HepG2 (cell line): ENCODE data around the gene ZMIZ1. TPM values are rescaled to one million over a fixed set of nuclear protein-coding genes. Genes with fewer than 3 reads are reported as not detected.

Experiments used
- ADNP ChIP-seq: sonication (generic); formaldehyde crosslinking; IDR thresholded peaks from 2 replicates; pipeline ENCODE4 v1.4.0; 2020; ENCODE audit warnings: missing genetic modification reagents
- CEBPG ChIP-seq: IDR thresholded peaks from 2 replicates; pipeline ENCODE4 v1.6.1; 2016
- ELF3 ChIP-seq: IDR thresholded peaks from 2 replicates; pipeline ENCODE4 v1.6.1; 2016; ENCODE audit warnings: missing genetic modification reagents, missing compliant biosample characterization
- GPN1 ChIP-seq: sonication (generic); formaldehyde crosslinking; IDR thresholded peaks from 2 replicates; pipeline ENCODE4 v1.5.1; 2020; ENCODE audit warnings: missing genetic modification reagents, borderline replicate concordance
- HMGA1 ChIP-seq: sonication (generic); formaldehyde crosslinking; conservative IDR thresholded peaks from 2 replicates; pipeline ENCODE4 v1.4.0; 2020; ENCODE audit warnings: missing genetic modification reagents
- IKZF1 ChIP-seq: fragments of 450-650 bp; IDR thresholded peaks from 2 replicates; pipeline ENCODE4 v1.7.1; 2016
- JUNB ChIP-seq: sonication (generic); formaldehyde crosslinking; IDR thresholded peaks from 2 replicates; pipeline ENCODE4 v1.8.0; 2022; ENCODE audit warnings: missing genetic modification reagents, mild to moderate bottlenecking, borderline replicate concordance
- MED8 ChIP-seq: sonication (generic); formaldehyde crosslinking; IDR thresholded peaks from 2 replicates; pipeline ENCODE4 v1.8.1; 2023; ENCODE audit warnings: mild to moderate bottlenecking, missing genetic modification reagents; ENCODE audit not compliant: insufficient replicate concordance
- NCOA1 ChIP-seq: sonication (generic); formaldehyde crosslinking; IDR thresholded peaks from 2 replicates; pipeline ENCODE4 v1.9.0; 2021; ENCODE audit warnings: missing genetic modification reagents
- SIN3A ChIP-seq: IDR thresholded peaks from 2 replicates; pipeline ENCODE4 v1.6.1; 2011; ENCODE audit warnings: low read depth, mild to moderate bottlenecking, control low read depth, low read length, borderline replicate concordance
- SMC3 ChIP-seq: IDR thresholded peaks from 2 replicates; pipeline ENCODE4 v1.6.1; 2011; ENCODE audit warnings: low read length, improper control_type of control experiment
- ZBTB7A ChIP-seq: sonication (generic); formaldehyde crosslinking; IDR thresholded peaks from 2 replicates; pipeline ENCODE4 v1.8.0; 2022; ENCODE audit warnings: mild to moderate bottlenecking, missing genetic modification reagents
- ZFP90 ChIP-seq: sonication (generic); formaldehyde crosslinking; IDR thresholded peaks from 2 replicates; pipeline ENCODE4 v1.8.0; 2022; ENCODE audit warnings: missing genetic modification reagents, mild to moderate bottlenecking, inconsistent platforms, borderline replicate concordance
- ZNF296 ChIP-seq: sonication (generic); formaldehyde crosslinking; conservative IDR thresholded peaks from 2 replicates; pipeline ENCODE4 v1.5.0; 2020; ENCODE audit warnings: mild to moderate bottlenecking, missing genetic modification reagents
- ZNF382 ChIP-seq: sonication (generic); formaldehyde crosslinking; IDR thresholded peaks from 2 replicates; pipeline ENCODE4 v1.5.0; 2020; ENCODE audit warnings: missing genetic modification reagents, mild to moderate bottlenecking, borderline replicate concordance
- ZNF547 ChIP-seq: sonication (generic); formaldehyde crosslinking; IDR thresholded peaks from 2 replicates; pipeline ENCODE4 v1.5.1; 2020; ENCODE audit warnings: mild to moderate bottlenecking, missing genetic modification reagents
- ZNF768 ChIP-seq: sonication (generic); formaldehyde crosslinking; IDR thresholded peaks from 2 replicates; pipeline ENCODE4 v1.4.0; 2020; ENCODE audit warnings: missing genetic modification reagents
- polyA plus RNA-seq, 8 experiments: library from polyadenylated mRNA; depleted of rRNA in 3 of 8; stranded (reverse) in 7 of 8; unstranded in 1 of 8; fragments of >200 nt; fragmentation: Illumina TruSeq in 4 of 8; extraction: Trizol in 4 of 8; gene quantifications; 2 replicates each; pipeline versions ENCODE4 v1.2.1 to v1.2.3, GENCODE V29; 2011 to 2016; ENCODE audit warnings: low read depth in 4 of 8, missing spikeins in 1 of 8, mixed read lengths in 1 of 8; ENCODE audit not compliant: insufficient read depth in 1 of 8
- total RNA-seq, 5 experiments: library from RNA; depleted of rRNA; stranded (reverse); fragments of >200 nt; fragmentation: Illumina TruSeq; extraction: Trizol; gene quantifications; 2 replicates each; pipeline ENCODE4 v1.2.3, GENCODE V29; 2016; ENCODE audit warnings: low read depth in 1 of 5
- TF ChIP-seq, protein P1 (sequence below): sonication (generic); formaldehyde crosslinking; IDR thresholded peaks from 2 replicates; pipeline ENCODE4 v1.4.0; 2020; ENCODE audit warnings: missing genetic modification reagents, borderline replicate concordance
- TF ChIP-seq, protein P2 (sequence below): sonication (generic); formaldehyde crosslinking; IDR thresholded peaks from 2 replicates; pipeline ENCODE4 v1.5.0; 2020; ENCODE audit warnings: missing genetic modification reagents
- TF ChIP-seq, protein P3 (sequence below): sonication (generic); formaldehyde crosslinking; IDR thresholded peaks from 2 replicates; pipeline ENCODE4 v1.4.0; 2020; ENCODE audit warnings: low read depth, missing genetic modification reagents
- TF ChIP-seq, protein P4 (sequence below): sonication (generic); formaldehyde crosslinking; conservative IDR thresholded peaks from 2 replicates; pipeline ENCODE4 v1.4.0; 2020; ENCODE audit warnings: missing genetic modification reagents

The ZMIZ1 gene
- total and polyA plus RNA-seq, 2 of the 13 experiments (the other 11 are each of a cell fraction or from before 2014, with no cell fraction given), result 5.3 to 10.2 TPM

DNA sequence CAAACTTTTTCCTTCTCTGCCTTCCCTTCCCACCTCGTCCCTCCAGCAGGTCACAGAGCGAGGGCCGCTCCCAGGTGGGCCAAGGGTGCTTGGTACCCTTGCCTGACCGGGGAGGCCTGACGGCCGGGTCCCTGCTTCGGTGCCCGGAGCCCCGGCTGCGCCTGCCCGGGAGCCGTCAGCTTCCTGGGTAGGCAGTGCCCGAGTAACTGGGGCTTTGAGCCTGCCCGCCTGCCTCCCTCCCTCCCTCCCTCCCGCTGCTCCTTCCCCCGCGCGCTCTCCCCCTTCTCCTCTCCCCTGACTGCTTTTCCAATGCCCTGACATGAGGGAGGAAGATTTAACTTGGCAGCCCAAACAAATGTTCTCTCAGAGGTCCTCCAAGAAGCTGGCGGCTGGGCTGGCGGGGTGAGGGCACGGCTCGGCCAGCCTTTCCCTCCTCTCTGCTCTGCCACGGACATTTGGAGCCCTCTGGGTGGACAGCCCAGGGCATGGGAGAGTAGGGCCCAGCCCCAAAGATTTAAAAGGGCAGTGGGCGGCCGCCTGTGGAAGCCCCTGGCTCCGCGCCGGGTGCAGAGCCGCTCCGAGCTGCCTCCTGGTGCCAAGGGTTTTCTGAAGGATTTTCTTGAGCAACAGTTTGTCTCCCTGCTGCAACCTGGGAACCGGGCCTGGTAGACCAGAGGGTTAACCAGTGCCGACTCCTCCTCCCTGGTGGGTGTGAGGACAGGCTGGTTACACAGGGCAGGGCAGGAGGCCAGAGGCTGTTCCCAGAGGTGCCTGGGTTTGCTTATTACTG, 2.0 kb downstream of the ZMIZ1 start (continued):
- TF ChIP-seq ZNF296 (CRISPR knock-in tag) (no peak), ZNF382 (no peak), NCOA1 (CRISPR knock-in tag) (0 out of 2 replicates have a peak, but pooled peaks have one; percentile 83), ADNP (CRISPR knock-in tag) (no peak), SMC3 (no peak; the same call in 1 of the 2 replicates), ZBTB7A (no peak), MED8 (CRISPR knock-in tag) (no peak), CEBPG (CRISPR knock-in tag) (peak; percentile 59; the same call in 1 of the 2 replicates), ZNF547 (no peak), GPN1 (CRISPR knock-in tag) (no peak), HMGA1 (no peak), ZFP90 (no peak; the same call in 1 of the 2 replicates), ZNF768 (0 out of 2 replicates have a peak, but pooled peaks have one; percentile 33), JUNB (CRISPR knock-in tag) (no peak), ELF3 (no peak), IKZF1 (no peak), SIN3A (peak; percentile 16; the same call in 1 of the 2 replicates)
- TF ChIP-seq, protein P1, sequence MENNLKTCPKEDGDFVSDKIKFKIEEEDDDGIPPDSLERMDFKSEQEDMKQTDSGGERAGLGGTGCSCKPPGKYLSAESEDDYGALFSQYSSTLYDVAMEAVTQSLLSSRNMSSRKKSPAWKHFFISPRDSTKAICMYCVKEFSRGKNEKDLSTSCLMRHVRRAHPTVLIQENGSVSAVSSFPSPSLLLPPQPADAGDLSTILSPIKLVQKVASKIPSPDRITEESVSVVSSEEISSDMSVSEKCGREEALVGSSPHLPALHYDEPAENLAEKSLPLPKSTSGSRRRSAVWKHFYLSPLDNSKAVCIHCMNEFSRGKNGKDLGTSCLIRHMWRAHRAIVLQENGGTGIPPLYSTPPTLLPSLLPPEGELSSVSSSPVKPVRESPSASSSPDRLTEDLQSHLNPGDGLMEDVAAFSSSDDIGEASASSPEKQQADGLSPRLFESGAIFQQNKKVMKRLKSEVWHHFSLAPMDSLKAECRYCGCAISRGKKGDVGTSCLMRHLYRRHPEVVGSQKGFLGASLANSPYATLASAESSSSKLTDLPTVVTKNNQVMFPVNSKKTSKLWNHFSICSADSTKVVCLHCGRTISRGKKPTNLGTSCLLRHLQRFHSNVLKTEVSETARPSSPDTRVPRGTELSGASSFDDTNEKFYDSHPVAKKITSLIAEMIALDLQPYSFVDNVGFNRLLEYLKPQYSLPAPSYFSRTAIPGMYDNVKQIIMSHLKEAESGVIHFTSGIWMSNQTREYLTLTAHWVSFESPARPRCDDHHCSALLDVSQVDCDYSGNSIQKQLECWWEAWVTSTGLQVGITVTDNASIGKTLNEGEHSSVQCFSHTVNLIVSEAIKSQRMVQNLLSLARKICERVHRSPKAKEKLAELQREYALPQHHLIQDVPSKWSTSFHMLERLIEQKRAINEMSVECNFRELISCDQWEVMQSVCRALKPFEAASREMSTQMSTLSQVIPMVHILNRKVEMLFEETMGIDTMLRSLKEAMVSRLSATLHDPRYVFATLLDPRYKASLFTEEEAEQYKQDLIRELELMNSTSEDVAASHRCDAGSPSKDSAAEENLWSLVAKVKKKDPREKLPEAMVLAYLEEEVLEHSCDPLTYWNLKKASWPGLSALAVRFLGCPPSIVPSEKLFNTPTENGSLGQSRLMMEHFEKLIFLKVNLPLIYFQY (CRISPR knock-in tag), result no peak
- TF ChIP-seq, protein P2, sequence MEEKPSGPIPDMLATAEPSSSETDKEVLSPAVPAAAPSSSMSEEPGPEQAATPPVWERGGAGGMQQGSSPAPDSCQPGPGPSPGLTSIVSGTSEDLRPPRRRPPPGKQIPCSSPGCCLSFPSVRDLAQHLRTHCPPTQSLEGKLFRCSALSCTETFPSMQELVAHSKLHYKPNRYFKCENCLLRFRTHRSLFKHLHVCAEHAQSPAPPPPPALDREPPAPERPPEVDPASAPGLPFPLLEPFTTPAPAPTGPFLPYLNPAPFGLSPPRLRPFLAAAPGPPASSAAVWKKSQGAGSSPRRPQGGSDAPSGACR (CRISPR knock-in tag), result peak; percentile 84
- TF ChIP-seq, protein P3, sequence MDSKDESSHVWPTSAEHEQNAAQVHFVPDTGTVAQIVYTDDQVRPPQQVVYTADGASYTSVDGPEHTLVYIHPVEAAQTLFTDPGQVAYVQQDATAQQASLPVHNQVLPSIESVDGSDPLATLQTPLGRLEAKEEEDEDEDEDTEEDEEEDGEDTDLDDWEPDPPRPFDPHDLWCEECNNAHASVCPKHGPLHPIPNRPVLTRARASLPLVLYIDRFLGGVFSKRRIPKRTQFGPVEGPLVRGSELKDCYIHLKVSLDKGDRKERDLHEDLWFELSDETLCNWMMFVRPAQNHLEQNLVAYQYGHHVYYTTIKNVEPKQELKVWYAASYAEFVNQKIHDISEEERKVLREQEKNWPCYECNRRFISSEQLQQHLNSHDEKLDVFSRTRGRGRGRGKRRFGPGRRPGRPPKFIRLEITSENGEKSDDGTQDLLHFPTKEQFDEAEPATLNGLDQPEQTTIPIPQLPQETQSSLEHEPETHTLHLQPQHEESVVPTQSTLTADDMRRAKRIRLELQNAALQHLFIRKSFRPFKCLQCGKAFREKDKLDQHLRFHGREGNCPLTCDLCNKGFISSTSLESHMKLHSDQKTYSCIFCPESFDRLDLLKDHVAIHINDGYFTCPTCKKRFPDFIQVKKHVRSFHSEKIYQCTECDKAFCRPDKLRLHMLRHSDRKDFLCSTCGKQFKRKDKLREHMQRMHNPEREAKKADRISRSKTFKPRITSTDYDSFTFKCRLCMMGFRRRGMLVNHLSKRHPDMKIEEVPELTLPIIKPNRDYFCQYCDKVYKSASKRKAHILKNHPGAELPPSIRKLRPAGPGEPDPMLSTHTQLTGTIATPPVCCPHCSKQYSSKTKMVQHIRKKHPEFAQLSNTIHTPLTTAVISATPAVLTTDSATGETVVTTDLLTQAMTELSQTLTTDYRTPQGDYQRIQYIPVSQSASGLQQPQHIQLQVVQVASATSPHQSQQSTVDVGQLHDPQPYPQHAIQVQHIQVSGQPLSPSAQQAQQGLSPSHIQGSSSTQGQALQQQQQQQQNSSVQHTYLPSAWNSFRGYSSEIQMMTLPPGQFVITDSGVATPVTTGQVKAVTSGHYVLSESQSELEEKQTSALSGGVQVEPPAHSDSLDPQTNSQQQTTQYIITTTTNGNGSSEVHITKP (CRISPR knock-in tag), result no peak
- TF ChIP-seq, protein P4, sequence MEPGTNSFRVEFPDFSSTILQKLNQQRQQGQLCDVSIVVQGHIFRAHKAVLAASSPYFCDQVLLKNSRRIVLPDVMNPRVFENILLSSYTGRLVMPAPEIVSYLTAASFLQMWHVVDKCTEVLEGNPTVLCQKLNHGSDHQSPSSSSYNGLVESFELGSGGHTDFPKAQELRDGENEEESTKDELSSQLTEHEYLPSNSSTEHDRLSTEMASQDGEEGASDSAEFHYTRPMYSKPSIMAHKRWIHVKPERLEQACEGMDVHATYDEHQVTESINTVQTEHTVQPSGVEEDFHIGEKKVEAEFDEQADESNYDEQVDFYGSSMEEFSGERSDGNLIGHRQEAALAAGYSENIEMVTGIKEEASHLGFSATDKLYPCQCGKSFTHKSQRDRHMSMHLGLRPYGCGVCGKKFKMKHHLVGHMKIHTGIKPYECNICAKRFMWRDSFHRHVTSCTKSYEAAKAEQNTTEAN (CRISPR knock-in tag), result no peak
